Stimulated activated CD4-positive, alpha-beta T cell treated with anti-CD3 and anti-CD28 coated beads, Interleukin-15, amount 100 ng/mL, for 1 hour (primary cell): ENCODE results near the gene SLCO1C1.

ENCODE experiments used
- DNase-seq, 2 donors: peaks; one replicate each; pipeline ENCODE4 v3.0.0-alpha.2; 2020; ENCODE audit warnings: low read depth in 1 of 2, low spot score in 1 of 2

SLCO1C1 gene

GRCh38 chr12:20798554-20798953, 103.4 kb downstream of the SLCO1C1 start:
- DNase-seq = no peak

DNA sequence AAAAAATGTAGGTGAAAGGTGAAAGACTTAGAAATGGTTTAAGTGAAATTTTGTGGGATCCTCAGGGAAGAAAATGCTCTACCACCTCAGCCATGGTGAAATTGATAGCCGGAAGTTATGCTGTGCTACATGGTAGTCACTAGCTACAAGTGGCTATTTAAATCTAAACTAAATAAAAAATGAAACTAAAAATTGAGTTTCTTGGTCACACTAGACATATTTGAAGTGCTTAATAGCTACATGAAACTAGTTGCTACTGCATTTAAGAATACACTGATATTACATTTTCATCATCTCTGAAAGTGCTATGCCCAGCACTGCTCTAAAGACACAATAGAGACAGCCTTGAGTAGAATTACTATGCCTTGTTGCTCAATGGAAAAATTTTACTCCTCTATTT, 105.0 kb downstream of the SLCO1C1 start:
- DNase-seq = no peak

DNA sequence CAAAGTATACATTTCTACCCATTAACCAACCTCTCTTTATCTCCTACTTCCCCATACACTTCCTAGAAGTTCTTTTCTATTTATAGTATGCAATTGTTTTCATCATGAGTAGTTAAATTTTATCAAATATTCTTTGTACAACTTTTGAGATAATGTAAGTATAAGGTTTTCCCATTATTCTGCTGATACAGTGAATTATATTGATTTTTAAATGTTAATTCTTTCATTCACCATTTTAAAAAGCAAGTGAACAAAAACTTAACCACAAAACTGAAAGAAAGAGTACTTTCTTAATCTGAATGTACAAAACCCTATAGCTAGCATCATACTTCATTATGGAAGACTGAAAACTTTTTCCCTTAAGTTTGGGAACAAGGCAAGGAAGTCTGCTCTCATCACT, 105.9 kb downstream of the SLCO1C1 start:
- DNase-seq = no peak
